ENCODE results near the gene SEPTIN5.

DNA sequence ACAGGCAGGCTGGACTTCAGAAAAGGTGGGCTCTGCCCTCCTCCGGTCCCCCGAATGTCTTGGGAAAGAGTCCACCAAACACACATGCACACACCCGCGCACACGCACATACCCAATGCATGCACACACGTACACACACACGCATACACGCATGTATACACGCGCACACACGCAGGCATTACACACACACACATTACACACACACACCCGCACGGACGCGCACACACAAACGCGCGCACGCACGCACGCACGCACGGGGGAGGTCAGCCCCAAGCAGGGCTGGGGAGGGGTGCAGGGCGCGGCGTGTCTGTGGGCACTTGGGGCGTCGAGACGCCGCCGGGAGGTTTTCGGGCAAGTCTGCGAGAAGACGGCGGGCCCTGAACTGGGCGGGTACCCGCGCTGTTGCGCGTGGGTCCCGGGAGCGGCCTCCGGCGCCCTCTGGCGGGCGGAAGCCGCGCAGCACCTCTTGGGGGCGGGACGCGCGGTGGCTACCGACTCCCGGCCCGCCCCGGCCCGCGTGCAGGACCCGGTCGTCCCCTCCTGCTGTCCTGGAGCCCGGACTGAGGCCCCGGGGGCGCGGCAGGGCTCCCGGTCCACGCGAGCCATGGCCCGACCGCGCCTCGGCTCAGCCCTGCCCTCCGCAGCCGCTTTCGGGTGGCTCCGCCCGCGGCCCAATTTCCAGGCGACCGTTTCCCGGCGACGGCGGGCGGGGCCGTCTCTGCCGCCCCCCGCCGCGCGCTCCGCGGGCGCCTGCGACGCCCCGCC, 3.6 kb downstream of the SEPTIN5 start:
- TF ChIP-seq SP1 (CRISPR knock-in tag; conservative IDR thresholded peaks at IDR 0.05), result no peak
- TF ChIP-seq, protein P1, sequence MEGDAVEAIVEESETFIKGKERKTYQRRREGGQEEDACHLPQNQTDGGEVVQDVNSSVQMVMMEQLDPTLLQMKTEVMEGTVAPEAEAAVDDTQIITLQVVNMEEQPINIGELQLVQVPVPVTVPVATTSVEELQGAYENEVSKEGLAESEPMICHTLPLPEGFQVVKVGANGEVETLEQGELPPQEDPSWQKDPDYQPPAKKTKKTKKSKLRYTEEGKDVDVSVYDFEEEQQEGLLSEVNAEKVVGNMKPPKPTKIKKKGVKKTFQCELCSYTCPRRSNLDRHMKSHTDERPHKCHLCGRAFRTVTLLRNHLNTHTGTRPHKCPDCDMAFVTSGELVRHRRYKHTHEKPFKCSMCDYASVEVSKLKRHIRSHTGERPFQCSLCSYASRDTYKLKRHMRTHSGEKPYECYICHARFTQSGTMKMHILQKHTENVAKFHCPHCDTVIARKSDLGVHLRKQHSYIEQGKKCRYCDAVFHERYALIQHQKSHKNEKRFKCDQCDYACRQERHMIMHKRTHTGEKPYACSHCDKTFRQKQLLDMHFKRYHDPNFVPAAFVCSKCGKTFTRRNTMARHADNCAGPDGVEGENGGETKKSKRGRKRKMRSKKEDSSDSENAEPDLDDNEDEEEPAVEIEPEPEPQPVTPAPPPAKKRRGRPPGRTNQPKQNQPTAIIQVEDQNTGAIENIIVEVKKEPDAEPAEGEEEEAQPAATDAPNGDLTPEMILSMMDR (IDR thresholded peaks at IDR 0.05), result peak; percentile 95
- TF ChIP-seq NFYB (CRISPR knock-in tag; conservative IDR thresholded peaks at IDR 0.05; ENCODE audit: low read depth), result no peak
- TF ChIP-seq ZNF121 (CRISPR knock-in tag; IDR thresholded peaks at IDR 0.05), result no peak
- TF ChIP-seq ETV6 (CRISPR knock-in tag; IDR thresholded peaks at IDR 0.05), result no peak
- TF ChIP-seq NR2C2 (CRISPR knock-in tag; IDR thresholded peaks at IDR 0.05), result no peak
- no peak for TF ChIP-seq TEAD4 (CRISPR knock-in tag; IDR thresholded peaks at IDR 0.05)
- TF ChIP-seq, protein P2, sequence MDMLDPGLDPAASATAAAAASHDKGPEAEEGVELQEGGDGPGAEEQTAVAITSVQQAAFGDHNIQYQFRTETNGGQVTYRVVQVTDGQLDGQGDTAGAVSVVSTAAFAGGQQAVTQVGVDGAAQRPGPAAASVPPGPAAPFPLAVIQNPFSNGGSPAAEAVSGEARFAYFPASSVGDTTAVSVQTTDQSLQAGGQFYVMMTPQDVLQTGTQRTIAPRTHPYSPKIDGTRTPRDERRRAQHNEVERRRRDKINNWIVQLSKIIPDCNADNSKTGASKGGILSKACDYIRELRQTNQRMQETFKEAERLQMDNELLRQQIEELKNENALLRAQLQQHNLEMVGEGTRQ (CRISPR knock-in tag; IDR thresholded peaks at IDR 0.05), result no peak
- no peak for TF ChIP-seq MYBL2 (CRISPR knock-in tag; IDR thresholded peaks at IDR 0.05)
- TF ChIP-seq, protein P3, sequence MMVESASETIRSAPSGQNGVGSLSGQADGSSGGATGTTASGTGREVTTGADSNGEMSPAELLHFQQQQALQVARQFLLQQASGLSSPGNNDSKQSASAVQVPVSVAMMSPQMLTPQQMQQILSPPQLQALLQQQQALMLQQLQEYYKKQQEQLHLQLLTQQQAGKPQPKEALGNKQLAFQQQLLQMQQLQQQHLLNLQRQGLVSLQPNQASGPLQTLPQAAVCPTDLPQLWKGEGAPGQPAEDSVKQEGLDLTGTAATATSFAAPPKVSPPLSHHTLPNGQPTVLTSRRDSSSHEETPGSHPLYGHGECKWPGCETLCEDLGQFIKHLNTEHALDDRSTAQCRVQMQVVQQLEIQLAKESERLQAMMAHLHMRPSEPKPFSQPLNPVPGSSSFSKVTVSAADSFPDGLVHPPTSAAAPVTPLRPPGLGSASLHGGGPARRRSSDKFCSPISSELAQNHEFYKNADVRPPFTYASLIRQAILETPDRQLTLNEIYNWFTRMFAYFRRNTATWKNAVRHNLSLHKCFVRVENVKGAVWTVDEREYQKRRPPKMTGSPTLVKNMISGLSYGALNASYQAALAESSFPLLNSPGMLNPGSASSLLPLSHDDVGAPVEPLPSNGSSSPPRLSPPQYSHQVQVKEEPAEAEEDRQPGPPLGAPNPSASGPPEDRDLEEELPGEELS (CRISPR knock-in tag; IDR thresholded peaks at IDR 0.05), result peak; percentile 32
- TF ChIP-seq, protein P4, sequence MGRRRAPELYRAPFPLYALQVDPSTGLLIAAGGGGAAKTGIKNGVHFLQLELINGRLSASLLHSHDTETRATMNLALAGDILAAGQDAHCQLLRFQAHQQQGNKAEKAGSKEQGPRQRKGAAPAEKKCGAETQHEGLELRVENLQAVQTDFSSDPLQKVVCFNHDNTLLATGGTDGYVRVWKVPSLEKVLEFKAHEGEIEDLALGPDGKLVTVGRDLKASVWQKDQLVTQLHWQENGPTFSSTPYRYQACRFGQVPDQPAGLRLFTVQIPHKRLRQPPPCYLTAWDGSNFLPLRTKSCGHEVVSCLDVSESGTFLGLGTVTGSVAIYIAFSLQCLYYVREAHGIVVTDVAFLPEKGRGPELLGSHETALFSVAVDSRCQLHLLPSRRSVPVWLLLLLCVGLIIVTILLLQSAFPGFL (CRISPR knock-in tag; IDR thresholded peaks at IDR 0.05; ENCODE audit: borderline replicate concordance), result no peak

All from WTC11 (cell line).